Measurements from ENCODE around the gene DRC1.

- TF ChIP-seq REST (IDR thresholded peaks at IDR 0.05; ENCODE audit: insufficient read depth in 1 of 2, low read depth in 2 of 2, low read length in 2 of 2) (no peak), TAF1 (IDR thresholded peaks at IDR 0.05; ENCODE audit: borderline replicate concordance, insufficient read depth, low read length) (no peak)
Measured at GRCh38 chr2:26456440-26457250, 54.9 kb downstream of the DRC1 start.
